ENCODE data around the gene SSTR3.

SSTR3 gene

GRCh38 chr22:37156686-37157435 is 55.4 kb downstream of the SSTR3 start:
- no peak for TF ChIP-seq CTCF (IDR thresholded peaks at IDR 0.05; ENCODE audit: low read depth, low read length, missing control alignments)

GRCh38 chr22:37155971-37156370 is 56.3 kb downstream of the SSTR3 start:
- DNase-seq (ENCODE audit: extremely low read depth, low read depth): no peak
- no peak for TF ChIP-seq CTCF (IDR thresholded peaks at IDR 0.05; ENCODE audit: low read depth, low read length, missing control alignments)
- H3K4me3 ChIP-seq (replicated peaks; ENCODE audit: low read depth, low read length): no peak overlapping the region

More at GRCh38 chr22:37156686-37157435, 55.4 kb downstream of the SSTR3 start:
- H3K4me3 ChIP-seq (replicated peaks; ENCODE audit: low read depth, low read length): no peak overlapping the region
- DNase-seq (ENCODE audit: extremely low read depth, low read depth): no peak

- DNase-seq (ENCODE audit: extremely low read depth, low read depth): no peak
- no peak for TF ChIP-seq CTCF (IDR thresholded peaks at IDR 0.05; ENCODE audit: low read depth, low read length, missing control alignments)
- H3K4me3 ChIP-seq (replicated peaks; ENCODE audit: low read depth, low read length): no peak overlapping the region
These were observed 57.2 kb downstream of the SSTR3 start for GRCh38 chr22:37154925-37155712.

Data from HFF-Myc (cell line).